Measurements from ENCODE around the gene CCDC102A. TPM values are rescaled to one million over a fixed set of nuclear protein-coding genes. Genes with fewer than 3 reads are reported as not detected.

CCDC102A gene
- total RNA-seq, 1 donor: 15.1 TPM

DNA sequence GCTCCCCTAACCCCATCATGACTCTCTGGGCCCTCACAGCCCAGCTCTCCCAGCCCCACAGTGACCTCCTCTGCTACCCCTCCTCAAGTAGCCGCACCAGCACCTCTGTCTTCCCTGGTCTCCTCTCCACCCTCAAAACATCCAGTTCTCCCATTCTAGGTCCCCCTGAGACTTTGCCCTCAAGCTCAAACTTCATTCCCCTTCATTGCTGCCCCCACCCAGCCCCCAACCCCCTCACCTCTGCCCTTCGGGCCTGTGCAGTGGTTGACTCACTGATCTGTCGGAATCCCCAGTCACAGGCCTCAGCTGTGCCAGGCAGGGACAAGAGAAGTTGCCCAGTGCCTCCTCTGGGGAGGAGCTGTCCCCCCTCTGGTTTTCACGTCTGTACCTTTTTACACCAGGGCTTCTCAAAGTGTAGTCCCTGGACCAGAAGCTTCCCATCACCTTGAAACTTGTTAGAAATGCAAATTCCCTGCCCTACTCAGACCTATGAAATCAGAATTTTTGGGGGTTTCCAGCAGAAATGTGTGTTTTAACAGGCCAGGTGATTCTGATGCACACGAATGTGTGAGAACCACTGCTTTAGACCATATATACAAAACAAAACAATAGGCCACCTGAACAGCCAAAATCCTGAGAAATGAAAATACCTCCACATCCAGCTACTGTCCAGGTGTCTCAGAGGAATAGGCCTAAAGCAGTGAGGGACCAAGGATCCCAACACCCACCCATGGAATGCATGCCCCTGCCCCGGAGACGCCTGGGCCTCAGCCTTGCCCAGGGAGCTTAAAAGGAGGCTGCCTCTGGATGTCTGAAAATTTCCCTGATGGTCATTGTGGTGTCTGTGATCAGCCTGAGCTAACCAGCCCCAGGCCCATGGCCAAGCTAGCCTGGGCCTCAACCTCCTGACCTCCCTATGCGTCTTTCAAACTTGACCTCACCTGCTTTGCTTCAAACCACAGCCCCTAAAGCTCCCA, 49.2 kb downstream of the CCDC102A start:
- H3K4me3 ChIP-seq (ENCODE audit: low read depth, low read length): peak overlapping the region; percentile 90
- DNase-seq (ENCODE audit: low read depth): no peak
- TF ChIP-seq, protein P1, sequence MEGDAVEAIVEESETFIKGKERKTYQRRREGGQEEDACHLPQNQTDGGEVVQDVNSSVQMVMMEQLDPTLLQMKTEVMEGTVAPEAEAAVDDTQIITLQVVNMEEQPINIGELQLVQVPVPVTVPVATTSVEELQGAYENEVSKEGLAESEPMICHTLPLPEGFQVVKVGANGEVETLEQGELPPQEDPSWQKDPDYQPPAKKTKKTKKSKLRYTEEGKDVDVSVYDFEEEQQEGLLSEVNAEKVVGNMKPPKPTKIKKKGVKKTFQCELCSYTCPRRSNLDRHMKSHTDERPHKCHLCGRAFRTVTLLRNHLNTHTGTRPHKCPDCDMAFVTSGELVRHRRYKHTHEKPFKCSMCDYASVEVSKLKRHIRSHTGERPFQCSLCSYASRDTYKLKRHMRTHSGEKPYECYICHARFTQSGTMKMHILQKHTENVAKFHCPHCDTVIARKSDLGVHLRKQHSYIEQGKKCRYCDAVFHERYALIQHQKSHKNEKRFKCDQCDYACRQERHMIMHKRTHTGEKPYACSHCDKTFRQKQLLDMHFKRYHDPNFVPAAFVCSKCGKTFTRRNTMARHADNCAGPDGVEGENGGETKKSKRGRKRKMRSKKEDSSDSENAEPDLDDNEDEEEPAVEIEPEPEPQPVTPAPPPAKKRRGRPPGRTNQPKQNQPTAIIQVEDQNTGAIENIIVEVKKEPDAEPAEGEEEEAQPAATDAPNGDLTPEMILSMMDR (IDR thresholded peaks at IDR 0.05; ENCODE audit: insufficient read depth, low read depth, low read length): no peak

DNA sequence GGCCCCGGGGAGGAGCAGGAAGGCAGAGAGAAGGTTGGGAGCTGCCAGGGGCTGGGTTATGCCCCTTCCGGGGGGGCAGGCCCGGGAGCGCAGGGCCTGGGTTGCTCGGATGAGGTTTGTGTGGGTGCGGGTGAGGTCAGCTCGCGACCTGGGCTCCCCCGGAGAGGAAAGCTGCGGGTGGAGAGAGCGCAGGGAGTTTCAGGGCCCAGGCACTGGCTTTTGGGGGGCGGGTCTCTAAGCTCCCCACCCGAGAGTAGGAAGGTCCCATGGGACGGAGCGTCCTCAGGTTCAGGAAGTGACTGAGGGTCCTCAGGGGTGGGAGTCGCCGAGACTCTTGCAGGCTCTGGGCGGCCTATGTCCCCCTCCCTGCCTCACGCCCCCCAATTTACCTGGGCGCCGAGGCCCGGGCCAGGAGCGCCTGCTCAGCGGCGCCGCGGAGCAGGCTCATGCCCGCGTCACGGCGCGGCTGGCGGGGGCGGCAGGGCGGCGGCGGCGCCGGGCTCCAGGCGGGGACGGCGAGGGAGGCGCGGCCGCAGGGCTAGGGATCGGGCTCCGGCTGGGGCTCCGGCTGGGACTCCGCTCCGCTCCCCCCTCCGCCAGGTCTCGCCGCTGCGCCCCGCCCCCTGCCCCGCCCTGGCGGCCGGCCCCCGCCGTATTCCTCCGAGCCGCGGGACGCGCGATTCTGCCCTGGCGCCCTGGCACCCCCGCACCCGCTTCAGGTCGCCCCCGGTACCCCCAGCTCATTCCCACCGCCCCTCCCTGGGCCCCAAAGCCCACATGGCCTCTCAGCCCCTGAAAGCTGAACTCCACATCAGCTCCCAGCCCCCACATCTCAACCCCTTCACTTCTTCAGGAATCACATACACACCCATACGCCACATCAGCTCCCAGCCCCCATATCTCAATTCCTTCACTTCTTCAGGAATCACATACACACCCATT, 50.2 kb downstream of the CCDC102A start, which contains the start of gene DOK4:
TSS of gene DOK4 (minus strand) at position 578 of the 942 bp plus-strand sequence. CDS start 6,986 bp downstream, outside the sequence.
- TF ChIP-seq, protein P1 (IDR thresholded peaks at IDR 0.05; ENCODE audit: insufficient read depth, low read depth, low read length): no peak
- DNase-seq (ENCODE audit: low read depth): peak; percentile 64
- peak within 1 kb of the TSS; percentile 90 for H3K4me3 ChIP-seq (ENCODE audit: low read depth, low read length)

- peak overlapping the region; percentile 90 for H3K4me3 ChIP-seq (ENCODE audit: low read depth, low read length)
- DNase-seq (ENCODE audit: low read depth): no peak
- TF ChIP-seq, protein P1 (IDR thresholded peaks at IDR 0.05; ENCODE audit: insufficient read depth, low read depth, low read length): no peak
These were observed 51.1 kb downstream of the CCDC102A start for GRCh38 chr16:57485091-57485915.

- no peak for DNase-seq (ENCODE audit: low read depth)
- H3K4me3 ChIP-seq (ENCODE audit: low read depth, low read length): no peak overlapping the region
These were observed 51.8 kb downstream of the CCDC102A start for GRCh38 chr16:57484515-57485005.

GRCh38 chr16:57483725-57484514, 52.5 kb downstream of the CCDC102A start:
- no peak overlapping the region for H3K4me3 ChIP-seq (ENCODE audit: low read depth, low read length)
- no peak for DNase-seq (ENCODE audit: low read depth)
- TF ChIP-seq, protein P1 (IDR thresholded peaks at IDR 0.05; ENCODE audit: insufficient read depth, low read depth, low read length): no peak

More at GRCh38 chr16:57484515-57485005, 51.8 kb downstream of the CCDC102A start:
- TF ChIP-seq, protein P1 (IDR thresholded peaks at IDR 0.05; ENCODE audit: insufficient read depth, low read depth, low read length): no peak
